K562 (cell line): Measurements from ENCODE around the gene CTDSPL. TPM values are rescaled to one million over a fixed set of nuclear protein-coding genes. Genes with fewer than 3 reads are reported as not detected.
A peak's percentile ranks its signal among the peaks of the same experiment; 100 is the strongest.

ENCODE experiments used
- CCNT2 ChIP-seq: IDR thresholded peaks from 2 replicates; pipeline ENCODE4 v1.6.1; 2011; ENCODE audit warnings: borderline replicate concordance, low read depth, mild to moderate bottlenecking, moderate library complexity, mixed read lengths, low read length; ENCODE audit not compliant: insufficient read length; ENCODE audit errors: extremely low read depth
- COPS2 ChIP-seq: fragments of 450-650 bp; conservative IDR thresholded peaks from 2 replicates; pipeline ENCODE4 v1.6.1; 2016; ENCODE audit warnings: mild to moderate bottlenecking, moderate library complexity
- CREB1 ChIP-seq, 2 experiments: sonication (generic) in 1 of 2; formaldehyde crosslinking in 1 of 2; IDR thresholded peaks; 2 replicates each; pipeline versions ENCODE4 v1.6.1 to v1.8.0; 2012 to 2022; ENCODE audit warnings: inconsistent platforms in 1 of 2, mild to moderate bottlenecking in 1 of 2, missing genetic modification reagents in 1 of 2, moderate library complexity in 1 of 2
- EP300 ChIP-seq: IDR thresholded peaks from 2 replicates; pipeline ENCODE4 v1.6.1; 2012; ENCODE audit warnings: low read length, improper control_type of control experiment
- ETV5 ChIP-seq: sonication (generic); formaldehyde crosslinking; IDR thresholded peaks from 2 replicates; pipeline ENCODE4 v1.4.0; 2020; ENCODE audit warnings: low read depth, mild to moderate bottlenecking, missing genetic modification reagents
- FOXJ2 ChIP-seq: fragments of 200-800 bp; sonication (Bioruptor generic); IDR thresholded peaks from 2 replicates; pipeline ENCODE4 v1.6.1; 2016; ENCODE audit warnings: missing genetic modification characterization, missing compliant biosample characterization
- ILK ChIP-seq: fragments of 450-650 bp; IDR thresholded peaks from 2 replicates; pipeline ENCODE4 v1.6.1; 2016; ENCODE audit warnings: missing genetic modification characterization, low read depth, mild to moderate bottlenecking, missing compliant biosample characterization, moderate library complexity, borderline replicate concordance
- KDM1A ChIP-seq, 2 experiments: fragments of 450-650 bp; IDR thresholded peaks; 2 replicates each; pipeline ENCODE4 v1.6.1; 2016; ENCODE audit warnings: mild to moderate bottlenecking in 2 of 2
- MCM3 ChIP-seq: fragments of 450-650 bp; IDR thresholded peaks from 2 replicates; pipeline ENCODE4 v1.6.1; 2016
- MTF1 ChIP-seq: fragments of 250-450 bp; sonication (Bioruptor Pico); IDR thresholded peaks from 2 replicates; pipeline ENCODE4 v1.9.0; 2021; ENCODE audit warnings: moderate library complexity, mild to moderate bottlenecking, inconsistent platforms, borderline replicate concordance
- NUFIP1 ChIP-seq: fragments of 450-650 bp; IDR thresholded peaks from 2 replicates; pipeline ENCODE4 v1.6.1; 2018; ENCODE audit not compliant: partially characterized antibody
- SRSF1 ChIP-seq: fragments of 200-400 bp; formaldehyde crosslinking; IDR thresholded peaks from 2 replicates; pipeline ENCODE4 v1.6.1; 2017; ENCODE audit warnings: mild to moderate bottlenecking, low read depth, low read length, moderate library complexity
- polyA plus RNA-seq, 8 experiments: library from polyadenylated mRNA; depleted of rRNA in 4 of 8; stranded (reverse) in 5 of 8; unstranded in 3 of 8; fragments of >200 nt; fragmentation: Nextera tagmentation in 2 of 8; fragmentation: Illumina TruSeq in 1 of 8; extraction: Ambion mirVana in 2 of 8; extraction: Trizol in 1 of 8; gene quantifications; 2 replicates each; pipeline versions ENCODE4 v1.2.1 to v1.2.3, GENCODE V29; 2011 to 2014; ENCODE audit warnings: inconsistent platforms in 1 of 8, missing spikeins in 1 of 8
- total RNA-seq, 7 experiments: library from RNA; depleted of rRNA in 6 of 7; stranded (reverse); fragments of >200 nt in 6 of 7; fragmentation: Illumina TruSeq in 2 of 7; extraction: Trizol in 2 of 7; gene quantifications; 2 replicates each; pipeline versions ENCODE4 v1.2.1 to v1.2.3, GENCODE V29; 2011 to 2021; ENCODE audit warnings: low replicate concordance in 1 of 7
- TF ChIP-seq, protein P1 (sequence below): fragments of 250-450 bp; sonication (Bioruptor Pico); IDR thresholded peaks from 2 replicates; pipeline ENCODE4 v1.5.1; 2021; ENCODE audit warnings: mild to moderate bottlenecking
- TF ChIP-seq, protein P2 (sequence below): sonication (generic); IDR thresholded peaks from 2 replicates; pipeline ENCODE4 v1.6.1; 2016
- TF ChIP-seq, protein P3 (sequence below): fragments of 250-450 bp; sonication (Bioruptor Pico); IDR thresholded peaks from 2 replicates; pipeline ENCODE4 v1.5.0; 2021; ENCODE audit warnings: mild to moderate bottlenecking, moderate library complexity
- TF ChIP-seq, protein P4 (sequence below), 2 experiments: IDR thresholded peaks; 2 replicates each; pipeline ENCODE4 v1.6.1; 2011; ENCODE audit warnings: borderline replicate concordance in 1 of 2, control low read depth in 1 of 2, low read depth in 1 of 2, low read length in 1 of 2, mild to moderate bottlenecking in 1 of 2, mixed read lengths in 1 of 2, moderate library complexity in 1 of 2; ENCODE audit not compliant: insufficient read depth in 1 of 2, insufficient read length in 1 of 2, poor library complexity in 1 of 2, severe bottlenecking in 1 of 2; ENCODE audit errors: extremely low read depth in 1 of 2
- TF ChIP-seq, protein P5 (sequence below): fragments of 250-450 bp; sonication (Bioruptor Pico); IDR thresholded peaks from 2 replicates; pipeline ENCODE4 v1.5.0; 2022; ENCODE audit warnings: mild to moderate bottlenecking

CTDSPL gene
- total and polyA plus RNA-seq, 9 of the 15 experiments (the other 6 are each of a cell fraction or from before 2014, with no cell fraction given), result 5.1 to 19.3 (median 11.3) TPM

DNA sequence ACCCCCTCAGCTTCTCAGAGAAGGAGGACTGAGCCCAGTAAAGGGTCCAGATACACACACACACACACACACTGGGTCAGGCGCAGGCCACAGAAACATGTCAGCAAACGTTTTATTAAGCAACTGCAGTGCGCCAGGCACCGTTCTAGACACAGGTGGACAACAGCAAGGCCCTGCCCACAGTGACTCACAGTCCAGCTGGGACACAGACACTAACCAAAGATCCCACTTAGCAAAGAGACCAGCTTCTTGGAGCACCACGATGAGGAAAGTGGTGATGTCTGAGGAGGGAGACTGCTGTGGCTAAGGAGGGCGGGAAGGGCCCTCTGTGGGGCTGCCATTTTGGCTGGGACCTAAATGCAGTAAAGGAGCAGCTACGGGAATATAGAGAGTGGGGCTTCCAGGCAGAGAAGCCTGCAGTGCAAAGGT is 126.1 kb downstream of the CTDSPL start (continued):
- TF ChIP-seq, protein P1, sequence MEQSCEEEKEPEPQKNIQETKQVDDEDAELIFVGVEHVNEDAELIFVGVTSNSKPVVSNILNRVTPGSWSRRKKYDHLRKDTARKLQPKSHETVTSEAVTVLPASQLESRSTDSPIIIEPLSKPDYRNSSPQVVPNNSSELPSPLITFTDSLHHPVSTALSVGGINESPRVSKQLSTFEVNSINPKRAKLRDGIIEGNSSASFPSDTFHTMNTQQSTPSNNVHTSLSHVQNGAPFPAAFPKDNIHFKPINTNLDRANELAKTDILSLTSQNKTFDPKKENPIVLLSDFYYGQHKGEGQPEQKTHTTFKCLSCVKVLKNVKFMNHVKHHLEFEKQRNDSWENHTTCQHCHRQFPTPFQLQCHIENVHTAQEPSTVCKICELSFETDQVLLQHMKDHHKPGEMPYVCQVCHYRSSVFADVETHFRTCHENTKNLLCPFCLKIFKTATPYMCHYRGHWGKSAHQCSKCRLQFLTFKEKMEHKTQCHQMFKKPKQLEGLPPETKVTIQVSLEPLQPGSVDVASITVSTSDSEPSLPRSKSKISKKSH (CRISPR knock-in tag), result no peak
- TF ChIP-seq KDM1A (IDR thresholded peaks at IDR 0.05) (no peak), NUFIP1 (no peak), MCM3 (no peak), ILK (tag) (no peak), EP300 (0 out of 2 replicates have a peak, but pooled peaks have one; percentile 15), CREB1 (IDR thresholded peaks at IDR 0.05) (no peak), CREB1 (CRISPR knock-in tag; IDR thresholded peaks at IDR 0.05) (no peak), COPS2 (no peak), ETV5 (CRISPR knock-in tag) (no peak), CCNT2 (no peak), MTF1 (CRISPR knock-in tag) (no peak), FOXJ2 (tag) (no peak), SRSF1 (no peak)
- TF ChIP-seq, protein P2, sequence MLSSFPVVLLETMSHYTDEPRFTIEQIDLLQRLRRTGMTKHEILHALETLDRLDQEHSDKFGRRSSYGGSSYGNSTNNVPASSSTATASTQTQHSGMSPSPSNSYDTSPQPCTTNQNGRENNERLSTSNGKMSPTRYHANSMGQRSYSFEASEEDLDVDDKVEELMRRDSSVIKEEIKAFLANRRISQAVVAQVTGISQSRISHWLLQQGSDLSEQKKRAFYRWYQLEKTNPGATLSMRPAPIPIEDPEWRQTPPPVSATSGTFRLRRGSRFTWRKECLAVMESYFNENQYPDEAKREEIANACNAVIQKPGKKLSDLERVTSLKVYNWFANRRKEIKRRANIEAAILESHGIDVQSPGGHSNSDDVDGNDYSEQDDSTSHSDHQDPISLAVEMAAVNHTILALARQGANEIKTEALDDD, result no peak
- TF ChIP-seq, protein P3, sequence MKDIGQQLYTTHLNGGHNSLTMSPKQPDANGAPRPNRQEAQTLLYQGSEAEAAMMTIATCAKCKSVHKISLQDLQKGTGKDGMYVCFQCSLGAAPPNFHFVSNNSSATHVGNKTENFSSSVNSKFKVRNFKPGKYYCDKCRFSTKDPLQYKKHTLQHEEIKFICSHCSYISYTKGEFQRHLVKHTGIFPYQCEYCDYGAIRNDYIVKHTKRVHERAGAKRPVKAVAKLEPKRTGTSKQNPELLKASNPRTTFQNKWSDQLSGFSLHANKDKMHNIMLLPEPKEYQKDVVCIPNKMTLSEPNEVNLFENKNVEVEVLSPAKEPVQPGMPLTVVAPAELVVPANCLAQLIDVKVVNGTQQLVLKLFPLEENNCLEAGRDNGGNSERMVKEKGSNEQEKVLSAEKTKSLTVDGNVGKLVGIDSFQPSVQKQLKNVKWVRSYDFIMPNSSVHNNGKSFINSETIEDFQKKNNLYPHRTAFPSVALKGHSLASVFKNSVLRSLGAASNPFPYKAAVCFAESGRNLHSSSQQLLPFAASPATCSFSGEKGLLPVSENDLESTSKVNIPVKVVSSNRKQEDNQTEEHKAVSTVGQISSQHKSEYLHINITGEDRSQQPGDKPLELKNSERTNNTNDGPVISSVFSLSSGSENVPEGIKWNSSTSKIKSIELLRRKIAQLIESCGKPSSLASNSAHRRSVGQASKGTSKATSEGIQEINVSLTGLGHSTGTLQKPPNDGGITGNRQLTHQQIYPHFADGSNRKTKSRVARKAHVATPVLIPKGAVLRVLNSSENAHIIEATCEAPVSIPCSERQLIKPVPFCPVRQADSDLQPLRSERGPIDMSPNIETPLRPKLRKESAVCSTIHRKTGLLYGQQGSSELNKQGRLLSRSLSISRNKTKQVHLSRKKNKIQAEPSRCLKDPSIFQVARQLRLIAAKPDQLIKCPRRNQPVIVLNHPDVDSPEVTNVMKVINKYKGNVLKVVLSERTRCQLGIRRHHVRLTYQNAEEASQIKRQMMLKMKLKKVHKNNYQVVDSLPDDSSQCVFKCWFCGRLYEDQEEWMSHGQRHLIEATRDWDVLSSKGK (CRISPR knock-in tag), result no peak
- TF ChIP-seq, protein P4, sequence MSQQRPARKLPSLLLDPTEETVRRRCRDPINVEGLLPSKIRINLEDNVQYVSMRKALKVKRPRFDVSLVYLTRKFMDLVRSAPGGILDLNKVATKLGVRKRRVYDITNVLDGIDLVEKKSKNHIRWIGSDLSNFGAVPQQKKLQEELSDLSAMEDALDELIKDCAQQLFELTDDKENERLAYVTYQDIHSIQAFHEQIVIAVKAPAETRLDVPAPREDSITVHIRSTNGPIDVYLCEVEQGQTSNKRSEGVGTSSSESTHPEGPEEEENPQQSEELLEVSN (IDR thresholded peaks at IDR 0.05; ENCODE audit: borderline replicate concordance in 1 of 2, extremely low read depth in 1 of 2, insufficient read depth in 1 of 2, insufficient read length in 1 of 2, low read depth in 1 of 2, low read length in 1 of 2, poor library complexity in 1 of 2, severe bottlenecking in 1 of 2), result no peak
- TF ChIP-seq, protein P5, sequence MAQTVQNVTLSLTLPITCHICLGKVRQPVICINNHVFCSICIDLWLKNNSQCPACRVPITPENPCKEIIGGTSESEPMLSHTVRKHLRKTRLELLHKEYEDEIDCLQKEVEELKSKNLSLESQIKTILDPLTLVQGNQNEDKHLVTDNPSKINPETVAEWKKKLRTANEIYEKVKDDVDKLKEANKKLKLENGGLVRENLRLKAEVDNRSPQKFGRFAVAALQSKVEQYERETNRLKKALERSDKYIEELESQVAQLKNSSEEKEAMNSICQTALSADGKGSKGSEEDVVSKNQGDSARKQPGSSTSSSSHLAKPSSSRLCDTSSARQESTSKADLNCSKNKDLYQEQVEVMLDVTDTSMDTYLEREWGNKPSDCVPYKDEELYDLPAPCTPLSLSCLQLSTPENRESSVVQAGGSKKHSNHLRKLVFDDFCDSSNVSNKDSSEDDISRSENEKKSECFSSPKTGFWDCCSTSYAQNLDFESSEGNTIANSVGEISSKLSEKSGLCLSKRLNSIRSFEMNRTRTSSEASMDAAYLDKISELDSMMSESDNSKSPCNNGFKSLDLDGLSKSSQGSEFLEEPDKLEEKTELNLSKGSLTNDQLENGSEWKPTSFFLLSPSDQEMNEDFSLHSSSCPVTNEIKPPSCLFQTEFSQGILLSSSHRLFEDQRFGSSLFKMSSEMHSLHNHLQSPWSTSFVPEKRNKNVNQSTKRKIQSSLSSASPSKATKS (CRISPR knock-in tag), result no peak
